GM18867 (cell line): Measurements from ENCODE around the gene PGD.
"Not testable (repeated sequence)": the region's sequence is repeated elsewhere in the genome, so short reads cannot be mapped to it uniquely, and the experiment has no call there.

Source experiments
- ATAC-seq: cut with Tn5 transposase; IDR thresholded peaks from one replicate; pipeline ENCODE4 v1.9.1; 2021; ENCODE audit warnings: mild to moderate bottlenecking, moderate library complexity; ENCODE audit not compliant: unreplicated experiment

Gene PGD

GRCh38 chr1:10398278-10398733, 558 bp upstream of the PGD start:
- no peak for ATAC-seq

GRCh38 chr1:10399444-10399941, 629 bp downstream of the PGD start:
- no peak for ATAC-seq

DNA sequence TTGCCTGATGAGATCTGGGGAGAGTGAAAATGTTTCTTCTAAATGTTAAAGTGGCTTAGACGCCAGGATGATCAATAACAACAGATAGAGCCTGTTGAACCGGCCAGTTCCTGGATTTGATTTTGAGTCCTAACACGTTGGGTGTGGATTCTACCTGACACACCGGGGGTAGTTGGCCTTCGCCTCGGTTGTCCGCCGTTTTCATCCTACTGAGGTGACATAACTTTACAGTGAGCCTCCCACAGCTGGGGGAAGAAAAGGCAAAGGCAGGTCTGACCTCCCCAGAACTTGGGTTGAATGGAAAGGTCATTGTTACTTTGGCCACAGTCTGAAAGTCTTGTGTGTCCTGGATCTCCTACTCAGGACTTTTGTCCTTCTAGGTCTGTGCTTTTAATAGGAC, 1.1 kb downstream of the PGD start:
- no peak for ATAC-seq

GRCh38 chr1:10401281-10401680, 2.4 kb downstream of the PGD start:
- ATAC-seq = no peak

DNA sequence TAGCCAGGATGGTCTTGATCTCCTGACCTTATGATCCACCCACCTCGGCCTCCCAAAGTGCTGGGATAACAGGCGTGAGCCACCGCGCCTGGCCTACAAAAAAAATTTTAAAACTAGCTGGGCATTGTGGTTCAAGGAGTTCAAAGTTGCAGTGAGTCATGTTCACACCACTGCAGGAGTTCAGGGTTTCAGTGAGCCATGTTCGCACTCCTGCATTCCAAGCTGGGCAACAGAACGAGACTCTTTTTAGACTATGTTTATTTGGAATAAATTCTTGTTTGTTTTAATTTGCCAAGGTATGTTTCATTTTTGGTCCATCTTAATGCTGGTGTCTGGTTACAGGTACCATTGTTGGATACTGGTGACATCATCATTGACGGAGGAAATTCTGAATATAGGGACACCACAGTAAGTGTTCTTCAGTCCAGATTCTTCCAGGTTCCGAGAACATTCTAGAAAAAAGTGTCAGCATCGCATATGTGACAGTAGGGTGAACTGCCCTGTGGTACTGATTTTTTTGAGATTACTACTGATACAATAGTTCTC, 3.9 kb downstream of the PGD start:
- no peak for ATAC-seq

DNA sequence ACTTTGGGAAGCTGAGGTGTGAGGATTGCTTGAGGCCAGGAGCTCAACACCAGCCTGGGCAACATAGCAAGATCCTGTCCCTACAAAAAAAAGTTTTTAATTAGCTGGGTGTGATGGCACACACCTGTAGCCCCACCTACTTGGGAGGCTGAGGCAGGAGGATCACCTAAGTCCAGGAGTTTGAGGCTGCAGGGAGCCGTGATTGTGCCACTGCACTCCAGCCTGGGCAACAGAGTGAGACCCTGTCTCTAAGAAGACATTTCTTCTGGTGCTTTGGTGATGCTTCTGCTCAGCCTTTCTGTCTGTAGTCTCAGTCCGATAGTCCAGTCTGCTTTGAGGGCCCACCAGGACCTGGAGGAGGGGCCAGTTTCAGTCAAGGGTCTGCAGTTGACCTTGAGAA, 8.3 kb downstream of the PGD start:
- no peak for ATAC-seq

- no peak for ATAC-seq
These were observed 16.5 kb downstream of the PGD start for GRCh38 chr1:10415211-10415930.

- not testable (repeated sequence) for ATAC-seq
These were observed 17.1 kb downstream of the PGD start for GRCh38 chr1:10415967-10416366.

DNA sequence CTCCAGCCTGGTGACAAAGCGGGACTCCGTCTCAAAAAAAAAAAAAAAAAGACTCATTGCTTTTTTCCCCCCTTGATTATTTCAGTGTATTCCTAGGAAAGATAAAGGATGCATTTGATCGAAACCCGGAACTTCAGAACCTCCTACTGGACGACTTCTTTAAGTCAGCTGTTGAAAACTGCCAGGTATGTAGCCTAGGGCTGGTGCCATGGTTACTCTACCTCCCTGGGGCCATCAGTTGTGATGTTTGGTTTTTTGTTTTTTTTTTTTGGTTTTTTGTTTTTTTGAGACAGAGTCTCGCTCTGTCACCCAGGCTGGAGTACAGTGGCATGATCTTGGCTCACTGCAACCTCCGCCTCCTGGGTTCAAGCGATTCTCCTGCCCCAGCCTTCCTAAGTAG, 19.9 kb downstream of the PGD start:
- ATAC-seq = not testable (repeated sequence)

GRCh38 chr1:10419351-10419750, 20.5 kb downstream of the PGD start:
- no peak for ATAC-seq

DNA sequence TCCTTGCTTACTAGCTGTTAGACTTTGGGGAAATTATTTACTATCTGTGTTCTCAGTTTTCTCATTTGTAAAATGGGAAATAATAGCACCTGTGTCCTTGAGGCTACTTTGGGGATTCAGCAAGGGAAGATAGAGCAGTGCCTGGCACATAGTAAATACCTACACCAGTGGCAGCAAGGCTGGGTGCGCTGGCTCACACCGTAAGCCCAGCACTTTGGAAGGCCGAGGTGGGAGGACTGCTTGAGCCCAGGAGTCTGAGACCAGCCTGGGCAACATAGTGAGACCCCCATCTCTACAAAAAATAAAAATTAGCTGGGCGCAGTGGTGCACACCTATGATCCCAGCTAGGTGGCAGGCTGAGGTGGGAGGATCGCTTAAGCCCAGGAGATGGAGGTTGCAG, 22.8 kb downstream of the PGD start:
- ATAC-seq = no peak

DNA sequence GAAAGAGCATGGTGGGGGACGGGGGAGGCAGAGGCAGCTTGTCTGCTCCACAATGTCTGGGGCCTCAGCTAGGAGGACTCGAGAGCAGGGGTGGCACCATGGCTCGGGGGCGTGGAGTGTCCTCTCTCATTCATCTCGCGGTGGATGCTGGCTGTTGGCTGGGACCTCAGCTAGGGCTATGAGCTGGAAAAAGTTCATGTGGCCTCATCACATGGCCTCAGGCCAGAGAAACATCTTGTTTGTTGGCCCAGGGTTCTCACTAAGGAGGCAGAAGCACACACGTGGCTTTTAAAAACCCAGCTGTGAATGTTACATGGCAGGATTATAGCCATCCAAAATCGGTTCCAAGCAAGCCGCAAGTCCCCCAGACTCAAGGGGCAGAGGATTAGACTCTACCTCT, 25.2 kb downstream of the PGD start:
- ATAC-seq = no peak

DNA sequence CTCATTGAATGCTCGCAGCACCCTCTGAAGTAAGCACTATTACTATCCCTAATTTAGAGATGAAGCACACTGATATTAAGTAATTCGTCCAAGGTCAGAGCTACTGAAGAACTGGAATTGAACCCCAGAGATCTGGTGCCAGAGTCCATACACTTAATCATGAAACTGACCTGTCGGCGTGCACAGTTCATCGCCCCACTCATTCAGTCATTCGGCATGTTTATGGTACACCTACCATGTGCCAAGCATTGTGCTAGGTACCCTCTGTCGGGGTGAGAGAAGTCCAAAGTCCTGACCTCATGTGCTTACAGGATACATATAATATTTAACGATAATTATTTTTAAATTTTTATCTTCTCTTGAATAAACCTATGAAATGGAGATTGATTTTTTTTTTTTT, 25.8 kb downstream of the PGD start:
- ATAC-seq = no peak

DNA sequence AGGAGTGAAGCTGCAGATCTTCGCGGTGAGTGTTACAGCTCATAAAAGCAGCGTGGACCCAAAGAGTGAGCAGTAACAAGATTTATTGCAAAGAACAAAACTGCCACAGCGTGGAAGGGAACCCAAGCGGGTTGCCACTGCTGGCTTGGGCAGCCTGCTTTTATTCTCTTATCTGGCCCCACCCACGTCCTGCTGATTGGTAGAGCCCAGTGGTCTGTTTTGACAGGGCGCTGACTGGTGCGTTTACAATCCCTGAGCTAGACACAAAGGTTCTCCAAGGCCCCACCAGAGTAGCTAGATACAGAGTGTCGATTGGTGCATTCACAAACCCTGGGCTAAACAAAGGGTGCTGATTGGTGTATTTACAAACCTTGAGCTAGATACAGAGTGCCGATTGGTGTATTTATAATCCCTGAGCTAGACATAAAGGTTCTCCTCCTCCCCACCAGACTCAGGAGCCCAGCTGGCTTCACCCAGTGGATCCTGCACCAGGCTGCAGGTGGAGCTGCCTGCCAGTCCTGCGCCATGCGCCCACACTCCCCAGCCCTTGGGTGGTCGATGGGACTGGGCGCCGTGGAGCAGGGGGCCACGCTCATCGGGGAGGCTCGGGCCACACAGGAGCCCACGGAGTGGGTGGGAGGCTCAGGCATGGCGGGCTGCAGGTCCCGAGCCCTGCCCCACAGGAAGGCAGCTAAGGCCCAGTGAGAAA, 27.1 kb downstream of the PGD start:
- ATAC-seq = not testable (repeated sequence)

DNA sequence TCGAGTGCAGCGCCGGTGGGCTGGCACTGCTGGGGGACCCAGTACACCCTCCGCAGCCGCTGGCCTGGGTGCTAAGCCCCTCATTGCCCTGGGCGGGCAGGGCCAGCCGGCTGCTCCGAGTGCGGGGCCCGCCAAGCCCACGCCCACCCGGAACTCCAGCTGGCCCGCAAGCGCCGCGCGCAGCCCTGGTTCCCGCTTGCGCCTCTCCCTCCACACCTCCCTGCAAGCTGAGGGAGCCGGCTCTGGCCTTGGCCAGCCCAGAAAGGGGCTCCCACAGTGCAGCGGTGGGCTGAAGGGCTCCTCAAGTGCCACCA, 27.6 kb downstream of the PGD start:
- not testable (repeated sequence) for ATAC-seq

- ATAC-seq = no peak
These were observed 30.1 kb downstream of the PGD start for GRCh38 chr1:10428984-10429383.

DNA sequence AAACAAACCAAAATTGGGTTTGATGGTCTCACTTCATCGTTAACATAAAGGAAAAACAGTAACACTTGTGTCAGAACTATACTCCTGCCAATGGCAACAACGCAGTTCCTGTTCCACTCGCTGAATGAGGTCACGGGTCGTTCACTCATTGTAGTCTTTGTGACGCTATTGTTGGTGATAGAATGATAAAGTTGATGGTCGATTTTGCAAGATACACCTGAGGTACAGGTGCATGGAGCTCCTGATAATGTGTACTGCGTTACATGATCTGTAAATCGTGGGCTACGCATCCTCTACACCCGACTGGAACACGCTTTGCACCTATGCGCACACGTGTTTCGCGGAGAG, 31.0 kb downstream of the PGD start:
- ATAC-seq = no peak

- peak; percentile 79 for ATAC-seq
These were observed 31.6 kb downstream of the PGD start, which contains the start of gene CENPS for GRCh38 chr1:10430216-10431069. Gene CENPS (plus strand): TSS chr1:10430433. CDS start chr1:10430518, 85 bp downstream.

- no peak for ATAC-seq
These were observed 32.3 kb downstream of the PGD start for GRCh38 chr1:10431070-10431730.

- no peak for ATAC-seq
These were observed 34.2 kb downstream of the PGD start for GRCh38 chr1:10432910-10433700.
